ENCODE results near the gene TBC1D22A. TPM values are rescaled to one million over a fixed set of nuclear protein-coding genes. Genes with fewer than 3 reads are reported as not detected.

TBC1D22A gene
- total and polyA plus RNA-seq, 9 of the 15 experiments (the other 6 are each of a cell fraction or from before 2014, with no cell fraction given) = 0.20 to 11.5 (median 5.2) TPM

DNA sequence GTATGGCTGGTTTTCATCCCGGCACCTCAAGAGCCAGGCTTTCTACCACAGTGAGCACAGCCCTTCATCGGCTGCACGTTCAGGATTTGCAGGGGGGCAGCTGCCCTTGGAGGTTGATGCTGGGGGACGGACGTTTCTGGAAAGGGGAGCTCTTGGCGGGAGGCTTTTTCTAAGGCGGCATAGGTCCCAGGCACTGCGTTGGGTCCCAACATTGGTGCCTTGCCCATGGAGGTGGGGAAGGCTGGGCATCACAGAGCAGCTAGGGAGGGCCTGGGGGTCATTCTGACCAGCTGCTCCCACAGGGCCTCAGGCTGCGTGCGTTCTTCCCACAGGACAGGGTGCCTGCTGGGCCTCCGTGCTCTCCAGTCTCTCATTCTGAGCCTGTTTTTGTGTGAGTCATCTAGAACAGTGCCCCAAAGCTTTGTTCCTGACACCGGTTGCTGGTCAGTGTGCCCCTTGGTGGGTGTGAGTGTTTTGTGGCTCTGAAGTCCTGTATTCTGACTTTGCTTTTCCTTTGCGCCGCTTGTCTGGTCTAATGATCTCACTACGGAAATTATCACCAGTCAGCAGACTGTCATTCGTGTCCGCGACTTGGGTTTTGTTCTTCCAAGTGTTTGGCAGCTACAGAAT, 275.9 kb downstream of the TBC1D22A start:
- intact Hi-C loops (cut with micrococcal nuclease) (no loop called here), in situ Hi-C loops (cut with MboI) (no loop called here)
- Histone ChIP-seq H3K36me3 (ENCODE audit: control insufficient read depth, insufficient read depth, low read length) (no peaks in the 10 kb centered on the region), H3K9ac (ENCODE audit: insufficient read depth in 1 of 2, low read depth in 2 of 2, low read length in 2 of 2) (no peak overlapping the region), H3K9me3 (replicated peaks; ENCODE audit: control insufficient read depth, insufficient read depth, low read depth, low read length) (no peaks in the 10 kb centered on the region), H3K79me2 (ENCODE audit: control insufficient read depth, insufficient read depth, low read length) (no peaks in the 10 kb centered on the region), H4K20me1 (replicated peaks; ENCODE audit: control insufficient read depth, insufficient read depth, low read length) (peaks cover 4% of the 10 kb centered on the region; the same call in 1 of the 2 replicates), H3K27me3 (ENCODE audit: control insufficient read depth in 2 of 2, insufficient read depth in 2 of 2, low read length in 2 of 2) (no peaks in the 10 kb centered on the region), H3K4me2 (ENCODE audit: insufficient read depth, low read length) (no peak overlapping the region), H3K9me1 (ENCODE audit: control insufficient read depth, insufficient read depth, low read length) (no peaks in the 10 kb centered on the region), H3K4me3 (no peak overlapping the region), H3K4me1 (replicated peaks in 1 of 2; ENCODE audit: control insufficient read depth in 2 of 2, insufficient read depth in 2 of 2, low read length in 2 of 2) (peaks cover 0 to 12% of the 10 kb centered on the region in 2 experiments; a peak in 2 of 5 replicates), H3K27ac (ENCODE audit: extremely low read depth, low read depth, low read length) (no peak overlapping the region), H2AFZ (ENCODE audit: low read depth, low read length) (no peak overlapping the region)
- no TSS peak for BruUV-seq (replicated peaks)
- ATAC-seq (no peak), FAIRE-seq (no peak), DNase-seq (ENCODE audit: extremely low read depth in 1 of 4, low spot score in 3 of 4) (no peak)
- 68% methylated on average over 17 of the region's 18 CpGs for WGBS (ENCODE audit: insufficient coverage, low coverage, missing lambda C conversion rate)
- ChIA-PET CTCF (ENCODE audit: low intra/inter-chr PET ratio) (no interaction called here), POLR2A (no interaction called here)
- TF ChIP-seq DLX4 (CRISPR knock-in tag; IDR thresholded peaks at IDR 0.05) = no peak
- no peak for TF ChIP-seq HES1 (IDR thresholded peaks at IDR 0.05; ENCODE audit: low read depth)
- no peak for TF ChIP-seq FOXK1 (CRISPR knock-in tag; IDR thresholded peaks at IDR 0.05; ENCODE audit: borderline replicate concordance)
- TF ChIP-seq ZNF407 (IDR thresholded peaks at IDR 0.05; ENCODE audit: low read depth) = no peak
- TF ChIP-seq, protein P1, sequence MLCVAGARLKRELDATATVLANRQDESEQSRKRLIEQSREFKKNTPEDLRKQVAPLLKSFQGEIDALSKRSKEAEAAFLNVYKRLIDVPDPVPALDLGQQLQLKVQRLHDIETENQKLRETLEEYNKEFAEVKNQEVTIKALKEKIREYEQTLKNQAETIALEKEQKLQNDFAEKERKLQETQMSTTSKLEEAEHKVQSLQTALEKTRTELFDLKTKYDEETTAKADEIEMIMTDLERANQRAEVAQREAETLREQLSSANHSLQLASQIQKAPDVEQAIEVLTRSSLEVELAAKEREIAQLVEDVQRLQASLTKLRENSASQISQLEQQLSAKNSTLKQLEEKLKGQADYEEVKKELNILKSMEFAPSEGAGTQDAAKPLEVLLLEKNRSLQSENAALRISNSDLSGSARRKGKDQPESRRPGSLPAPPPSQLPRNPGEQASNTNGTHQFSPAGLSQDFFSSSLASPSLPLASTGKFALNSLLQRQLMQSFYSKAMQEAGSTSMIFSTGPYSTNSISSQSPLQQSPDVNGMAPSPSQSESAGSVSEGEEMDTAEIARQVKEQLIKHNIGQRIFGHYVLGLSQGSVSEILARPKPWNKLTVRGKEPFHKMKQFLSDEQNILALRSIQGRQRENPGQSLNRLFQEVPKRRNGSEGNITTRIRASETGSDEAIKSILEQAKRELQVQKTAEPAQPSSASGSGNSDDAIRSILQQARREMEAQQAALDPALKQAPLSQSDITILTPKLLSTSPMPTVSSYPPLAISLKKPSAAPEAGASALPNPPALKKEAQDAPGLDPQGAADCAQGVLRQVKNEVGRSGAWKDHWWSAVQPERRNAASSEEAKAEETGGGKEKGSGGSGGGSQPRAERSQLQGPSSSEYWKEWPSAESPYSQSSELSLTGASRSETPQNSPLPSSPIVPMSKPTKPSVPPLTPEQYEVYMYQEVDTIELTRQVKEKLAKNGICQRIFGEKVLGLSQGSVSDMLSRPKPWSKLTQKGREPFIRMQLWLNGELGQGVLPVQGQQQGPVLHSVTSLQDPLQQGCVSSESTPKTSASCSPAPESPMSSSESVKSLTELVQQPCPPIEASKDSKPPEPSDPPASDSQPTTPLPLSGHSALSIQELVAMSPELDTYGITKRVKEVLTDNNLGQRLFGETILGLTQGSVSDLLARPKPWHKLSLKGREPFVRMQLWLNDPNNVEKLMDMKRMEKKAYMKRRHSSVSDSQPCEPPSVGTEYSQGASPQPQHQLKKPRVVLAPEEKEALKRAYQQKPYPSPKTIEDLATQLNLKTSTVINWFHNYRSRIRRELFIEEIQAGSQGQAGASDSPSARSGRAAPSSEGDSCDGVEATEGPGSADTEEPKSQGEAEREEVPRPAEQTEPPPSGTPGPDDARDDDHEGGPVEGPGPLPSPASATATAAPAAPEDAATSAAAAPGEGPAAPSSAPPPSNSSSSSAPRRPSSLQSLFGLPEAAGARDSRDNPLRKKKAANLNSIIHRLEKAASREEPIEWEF (CRISPR knock-in tag; IDR thresholded peaks at IDR 0.05) = no peak
- no peak for TF ChIP-seq ZFPM2 (CRISPR knock-in tag; IDR thresholded peaks at IDR 0.05)
- no peak for TF ChIP-seq IRF2 (CRISPR knock-in tag; IDR thresholded peaks at IDR 0.05)

All from K562 (cell line).